ENCODE results near the gene SLCO1A2.
"Not testable (repeated sequence)": the region's sequence is repeated elsewhere in the genome, so short reads cannot be mapped to it uniquely, and the experiment has no call there.

DNA sequence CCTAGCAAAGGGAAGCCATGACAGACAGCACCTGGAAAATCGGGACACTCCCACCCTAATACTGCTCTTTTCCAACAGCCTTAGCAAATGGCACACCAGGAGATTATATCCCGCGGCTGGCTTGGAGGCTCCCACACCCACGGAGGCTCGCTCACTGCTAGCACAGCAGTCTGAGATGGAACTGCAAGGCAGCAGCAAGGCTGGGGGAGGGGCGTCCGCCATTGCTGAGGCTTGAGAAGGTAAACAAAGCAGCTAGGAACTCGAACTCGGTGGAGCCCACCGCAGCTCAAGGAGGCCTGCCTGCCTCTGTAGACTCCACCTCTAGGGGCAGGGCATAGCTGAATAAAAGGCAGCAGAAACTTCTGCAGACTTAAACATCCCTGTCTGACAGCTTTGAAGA lies 25.9 kb upstream of the SLCO1A2 start:
- TF ChIP-seq POLR2A (IDR thresholded peaks at IDR 0.05); POLR2AphosphoS5 (IDR thresholded peaks at IDR 0.05); EP300 (IDR thresholded peaks at IDR 0.05; ENCODE audit: low read depth): not testable (repeated sequence)
- TF ChIP-seq, protein P1, sequence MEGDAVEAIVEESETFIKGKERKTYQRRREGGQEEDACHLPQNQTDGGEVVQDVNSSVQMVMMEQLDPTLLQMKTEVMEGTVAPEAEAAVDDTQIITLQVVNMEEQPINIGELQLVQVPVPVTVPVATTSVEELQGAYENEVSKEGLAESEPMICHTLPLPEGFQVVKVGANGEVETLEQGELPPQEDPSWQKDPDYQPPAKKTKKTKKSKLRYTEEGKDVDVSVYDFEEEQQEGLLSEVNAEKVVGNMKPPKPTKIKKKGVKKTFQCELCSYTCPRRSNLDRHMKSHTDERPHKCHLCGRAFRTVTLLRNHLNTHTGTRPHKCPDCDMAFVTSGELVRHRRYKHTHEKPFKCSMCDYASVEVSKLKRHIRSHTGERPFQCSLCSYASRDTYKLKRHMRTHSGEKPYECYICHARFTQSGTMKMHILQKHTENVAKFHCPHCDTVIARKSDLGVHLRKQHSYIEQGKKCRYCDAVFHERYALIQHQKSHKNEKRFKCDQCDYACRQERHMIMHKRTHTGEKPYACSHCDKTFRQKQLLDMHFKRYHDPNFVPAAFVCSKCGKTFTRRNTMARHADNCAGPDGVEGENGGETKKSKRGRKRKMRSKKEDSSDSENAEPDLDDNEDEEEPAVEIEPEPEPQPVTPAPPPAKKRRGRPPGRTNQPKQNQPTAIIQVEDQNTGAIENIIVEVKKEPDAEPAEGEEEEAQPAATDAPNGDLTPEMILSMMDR (IDR thresholded peaks at IDR 0.05), result not testable (repeated sequence)

Measured in transverse colon (tissue), 4 donors.